Fibroblast of lung (primary cell): ENCODE measurements around the gene C16orf74.

Experiments used
- EZH2 ChIP-seq: IDR thresholded peaks from 2 replicates; pipeline ENCODE4 v1.5.1; 2012; ENCODE audit warnings: low read length, control low read depth, mild to moderate bottlenecking; ENCODE audit errors: missing control alignments
- TF ChIP-seq, protein P1 (sequence below), 2 donors: IDR thresholded peaks in 1 of 2; conservative IDR thresholded peaks in 1 of 2; 1 replicate in 1 of 2; 2 replicates in 1 of 2; pipeline ENCODE4 v1.5.1; 2011 to 2012; ENCODE audit warnings: low read length in 2 of 2, control low read depth in 1 of 2, inconsistent platforms in 1 of 2, low read depth in 1 of 2, mild to moderate bottlenecking in 1 of 2

DNA sequence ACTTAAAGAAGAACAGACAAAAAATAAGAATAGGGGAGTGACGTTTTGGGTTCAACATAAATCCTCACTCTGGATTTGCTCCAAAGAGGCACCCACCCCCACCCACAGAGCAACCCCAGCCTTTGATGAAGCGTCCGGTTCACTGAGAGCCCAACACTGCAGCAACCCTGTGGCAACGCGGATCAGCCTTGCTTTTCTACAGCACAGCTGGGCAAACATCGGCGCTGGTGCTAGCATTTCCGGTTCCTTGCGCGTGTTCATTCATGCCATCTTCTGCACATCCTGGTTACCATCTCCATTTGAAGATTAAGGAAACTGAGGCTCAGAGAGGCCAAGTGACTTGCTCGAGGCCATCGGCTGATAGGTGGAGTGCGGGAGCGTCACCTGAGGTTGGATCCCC lies 53.5 kb downstream of the C16orf74 start:
- TF ChIP-seq, protein P1, sequence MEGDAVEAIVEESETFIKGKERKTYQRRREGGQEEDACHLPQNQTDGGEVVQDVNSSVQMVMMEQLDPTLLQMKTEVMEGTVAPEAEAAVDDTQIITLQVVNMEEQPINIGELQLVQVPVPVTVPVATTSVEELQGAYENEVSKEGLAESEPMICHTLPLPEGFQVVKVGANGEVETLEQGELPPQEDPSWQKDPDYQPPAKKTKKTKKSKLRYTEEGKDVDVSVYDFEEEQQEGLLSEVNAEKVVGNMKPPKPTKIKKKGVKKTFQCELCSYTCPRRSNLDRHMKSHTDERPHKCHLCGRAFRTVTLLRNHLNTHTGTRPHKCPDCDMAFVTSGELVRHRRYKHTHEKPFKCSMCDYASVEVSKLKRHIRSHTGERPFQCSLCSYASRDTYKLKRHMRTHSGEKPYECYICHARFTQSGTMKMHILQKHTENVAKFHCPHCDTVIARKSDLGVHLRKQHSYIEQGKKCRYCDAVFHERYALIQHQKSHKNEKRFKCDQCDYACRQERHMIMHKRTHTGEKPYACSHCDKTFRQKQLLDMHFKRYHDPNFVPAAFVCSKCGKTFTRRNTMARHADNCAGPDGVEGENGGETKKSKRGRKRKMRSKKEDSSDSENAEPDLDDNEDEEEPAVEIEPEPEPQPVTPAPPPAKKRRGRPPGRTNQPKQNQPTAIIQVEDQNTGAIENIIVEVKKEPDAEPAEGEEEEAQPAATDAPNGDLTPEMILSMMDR (conservative IDR thresholded peaks at IDR 0.05 in 1 of 2, IDR thresholded peaks at IDR 0.05 in 1 of 2; ENCODE audit: low read depth in 1 of 2, low read length in 2 of 2) = no peak
- no peak for TF ChIP-seq EZH2
